GM12872 (cell line): Measurements from ENCODE around the gene KIAA0825.

Source experiments
- CTCF ChIP-seq: IDR thresholded peaks from 3 replicates; pipeline ENCODE4 v1.5.1; 2011; ENCODE audit warnings: low read depth, mild to moderate bottlenecking, low read length, moderate library complexity; ENCODE audit not compliant: insufficient read depth

Gene KIAA0825

GRCh38 chr5:94254214-94254613 is 364.2 kb downstream of the KIAA0825 start:
- TF ChIP-seq CTCF, result no peak

GRCh38 chr5:94250985-94251384 is 367.4 kb downstream of the KIAA0825 start:
- no peak for TF ChIP-seq CTCF

- TF ChIP-seq CTCF, result no peak
Measured at GRCh38 chr5:94249430-94249829, 369.0 kb downstream of the KIAA0825 start.

- TF ChIP-seq CTCF, result no peak
Measured at GRCh38 chr5:94248175-94248875, 370.1 kb downstream of the KIAA0825 start.

- no peak for TF ChIP-seq CTCF
Measured at GRCh38 chr5:94245608-94246007, 372.8 kb downstream of the KIAA0825 start.

- no peak for TF ChIP-seq CTCF
Measured at GRCh38 chr5:94244921-94245320, 373.5 kb downstream of the KIAA0825 start.

GRCh38 chr5:94243612-94244011 is 374.8 kb downstream of the KIAA0825 start:
- TF ChIP-seq CTCF, result no peak
